ENCODE measurements around the gene FXYD6.

FXYD6 gene

GRCh38 chr11:117851852-117852251 is 24.6 kb downstream of the FXYD6 start:
- in situ Hi-C loops (cut with MboI; ENCODE audit: low pct_unique_long_range_greater_than_20kb, low sequenced_read_pairs, unreplicated experiment): loop anchor here (10.0 kb wide), 2 partner anchors 93 to 203 kb away; no protein-coding TSS in a partner anchor
- no peak for DNase-seq (ENCODE audit: low spot score)
- TF ChIP-seq, protein P1, sequence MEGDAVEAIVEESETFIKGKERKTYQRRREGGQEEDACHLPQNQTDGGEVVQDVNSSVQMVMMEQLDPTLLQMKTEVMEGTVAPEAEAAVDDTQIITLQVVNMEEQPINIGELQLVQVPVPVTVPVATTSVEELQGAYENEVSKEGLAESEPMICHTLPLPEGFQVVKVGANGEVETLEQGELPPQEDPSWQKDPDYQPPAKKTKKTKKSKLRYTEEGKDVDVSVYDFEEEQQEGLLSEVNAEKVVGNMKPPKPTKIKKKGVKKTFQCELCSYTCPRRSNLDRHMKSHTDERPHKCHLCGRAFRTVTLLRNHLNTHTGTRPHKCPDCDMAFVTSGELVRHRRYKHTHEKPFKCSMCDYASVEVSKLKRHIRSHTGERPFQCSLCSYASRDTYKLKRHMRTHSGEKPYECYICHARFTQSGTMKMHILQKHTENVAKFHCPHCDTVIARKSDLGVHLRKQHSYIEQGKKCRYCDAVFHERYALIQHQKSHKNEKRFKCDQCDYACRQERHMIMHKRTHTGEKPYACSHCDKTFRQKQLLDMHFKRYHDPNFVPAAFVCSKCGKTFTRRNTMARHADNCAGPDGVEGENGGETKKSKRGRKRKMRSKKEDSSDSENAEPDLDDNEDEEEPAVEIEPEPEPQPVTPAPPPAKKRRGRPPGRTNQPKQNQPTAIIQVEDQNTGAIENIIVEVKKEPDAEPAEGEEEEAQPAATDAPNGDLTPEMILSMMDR (IDR thresholded peaks at IDR 0.05; ENCODE audit: extremely low read depth, insufficient read depth, missing control alignments): no peak

DNA sequence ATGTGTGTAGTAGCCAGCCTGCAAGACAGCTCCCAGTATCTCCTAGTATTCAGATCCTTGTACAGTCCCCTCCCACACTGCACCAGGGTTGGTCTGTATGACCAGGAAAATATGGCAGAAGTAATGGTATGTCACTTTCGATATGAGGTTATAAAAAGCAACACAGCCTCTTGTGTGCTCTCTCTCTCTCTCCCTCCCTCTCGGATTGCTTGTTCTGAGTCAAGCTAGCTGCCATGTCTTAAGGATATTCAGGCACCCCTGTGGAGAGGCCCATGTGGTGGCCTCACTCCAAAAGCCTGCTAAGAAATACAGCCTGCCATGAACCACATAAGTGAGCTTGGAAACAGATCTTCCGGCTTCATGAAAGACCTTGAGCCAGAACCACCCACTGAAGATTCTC is 25.4 kb downstream of the FXYD6 start:
- DNase-seq (ENCODE audit: low spot score): no peak
- TF ChIP-seq, protein P1 (IDR thresholded peaks at IDR 0.05; ENCODE audit: extremely low read depth, insufficient read depth, missing control alignments): no peak
- in situ Hi-C loops (cut with MboI; ENCODE audit: low pct_unique_long_range_greater_than_20kb, low sequenced_read_pairs, unreplicated experiment): loop anchor here (10.0 kb wide), 2 partner anchors 94 to 204 kb away; no protein-coding TSS in a partner anchor

DNA sequence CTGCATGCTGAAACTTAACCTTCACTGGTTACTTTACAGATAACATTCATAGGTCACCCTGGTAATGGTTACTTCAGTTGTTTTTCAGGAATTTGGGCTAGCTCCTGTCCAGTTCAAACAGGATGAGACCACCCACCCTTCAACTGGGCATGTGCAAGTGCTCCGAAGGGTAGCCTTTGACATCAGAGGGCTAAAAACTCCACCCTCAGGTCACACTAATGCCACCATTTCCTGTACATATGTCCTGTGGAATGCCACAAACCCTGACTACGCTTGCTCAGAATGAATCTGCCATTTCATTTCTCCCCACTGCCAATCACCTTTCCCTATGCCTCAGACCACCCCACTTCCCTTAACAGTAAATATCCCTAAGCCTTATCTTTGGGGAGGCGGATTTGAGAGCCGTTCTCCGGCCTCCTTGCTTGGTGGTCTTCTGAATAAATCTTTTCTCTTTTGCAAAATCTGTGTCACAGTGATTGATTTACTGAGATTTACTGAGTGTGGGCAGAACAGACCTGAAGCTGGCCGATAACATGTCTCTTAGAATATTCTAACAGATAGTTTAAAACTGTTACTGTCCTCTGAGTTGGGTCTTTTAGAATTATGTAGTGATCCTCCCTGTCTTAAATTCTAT is 26.6 kb downstream of the FXYD6 start:
- in situ Hi-C loops (cut with MboI; ENCODE audit: low pct_unique_long_range_greater_than_20kb, low sequenced_read_pairs, unreplicated experiment): loop anchor here (10.0 kb wide), 2 partner anchors 95 to 205 kb away; no protein-coding TSS in a partner anchor
- TF ChIP-seq, protein P1 (IDR thresholded peaks at IDR 0.05; ENCODE audit: extremely low read depth, insufficient read depth, missing control alignments): no peak
- DNase-seq (ENCODE audit: low spot score): no peak

DNA sequence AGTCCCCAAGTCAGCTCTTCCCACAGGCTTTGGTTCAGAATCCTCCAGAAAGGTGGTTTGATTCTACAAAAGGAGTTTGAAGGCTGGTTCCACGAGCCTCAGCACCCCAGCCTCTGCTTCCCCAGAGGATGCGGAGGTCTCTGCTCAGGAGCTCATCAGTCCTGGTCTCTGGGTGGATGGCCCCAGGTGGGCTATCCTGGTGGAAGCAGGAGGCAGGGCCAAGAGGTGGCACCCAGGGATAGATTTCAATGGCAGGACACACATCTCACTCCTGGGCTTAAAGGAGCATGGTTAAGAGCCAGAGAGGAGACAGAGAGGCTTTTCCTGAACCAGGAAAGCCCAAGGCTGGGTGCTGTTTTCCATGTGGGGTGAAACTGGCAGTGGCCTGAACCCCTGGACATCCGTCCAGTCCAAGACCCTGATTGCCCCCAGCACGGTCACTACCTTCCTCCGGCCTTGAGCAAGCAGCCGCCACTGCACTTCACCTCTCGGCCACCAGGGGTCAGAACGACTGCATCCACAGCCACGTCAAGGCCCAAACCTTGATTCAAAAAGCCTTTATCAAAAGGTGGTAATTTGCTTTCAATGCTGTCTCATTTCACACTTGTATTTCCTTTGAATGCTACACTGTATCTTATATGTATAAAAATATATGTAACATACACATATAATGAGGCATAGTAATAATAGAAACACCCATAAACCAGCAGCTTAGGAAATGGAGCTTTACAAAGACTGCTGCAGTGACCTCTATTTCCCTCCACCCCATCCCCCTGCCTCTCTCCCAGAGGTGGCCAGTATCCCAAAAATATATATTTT is 32.6 kb downstream of the FXYD6 start:
- TF ChIP-seq, protein P1 (IDR thresholded peaks at IDR 0.05; ENCODE audit: extremely low read depth, insufficient read depth, missing control alignments): peak; percentile 97
- in situ Hi-C loops (cut with MboI; ENCODE audit: low pct_unique_long_range_greater_than_20kb, low sequenced_read_pairs, unreplicated experiment): no loop called here
- DNase-seq (ENCODE audit: low spot score): peak; percentile 68

- TF ChIP-seq, protein P1 (IDR thresholded peaks at IDR 0.05; ENCODE audit: extremely low read depth, insufficient read depth, missing control alignments): no peak
- DNase-seq (ENCODE audit: low spot score): no peak
- in situ Hi-C loops (cut with MboI; ENCODE audit: low pct_unique_long_range_greater_than_20kb, low sequenced_read_pairs, unreplicated experiment): no loop called here
Observed at GRCh38 chr11:117842131-117842941, 34.1 kb downstream of the FXYD6 start.

DNA sequence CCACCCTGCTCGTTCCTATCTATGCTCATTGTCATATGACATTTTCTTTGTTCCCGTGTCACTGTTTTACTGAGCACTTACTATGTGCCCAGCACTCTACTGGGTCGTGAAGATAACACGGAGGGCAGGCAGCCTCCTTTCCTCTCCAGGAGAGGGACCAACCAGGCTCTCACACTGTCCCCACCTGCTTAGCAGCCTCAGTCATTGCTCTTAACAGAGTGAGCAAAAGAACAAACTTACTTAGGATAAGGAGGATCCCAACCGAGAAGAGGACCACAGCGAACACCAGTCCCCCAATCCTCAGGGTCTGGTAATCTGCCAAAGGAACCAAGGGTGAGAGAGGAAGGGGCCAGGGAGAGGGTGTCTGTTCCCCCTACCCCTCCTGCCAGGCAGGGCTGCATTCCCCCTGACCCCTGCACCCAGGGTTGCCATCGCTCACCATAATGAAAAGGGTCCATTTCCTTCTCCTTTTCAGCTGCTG is 34.9 kb downstream of the FXYD6 start:
- TF ChIP-seq, protein P1 (IDR thresholded peaks at IDR 0.05; ENCODE audit: extremely low read depth, insufficient read depth, missing control alignments): no peak
- DNase-seq (ENCODE audit: low spot score): no peak
- in situ Hi-C loops (cut with MboI; ENCODE audit: low pct_unique_long_range_greater_than_20kb, low sequenced_read_pairs, unreplicated experiment): no loop called here

All from GM13977 (cell line).